MM.1S (cell line): ENCODE data around the gene SYT1.

Experiments used
- EZH2 ChIP-seq: fragments of 300-600 bp; sonication (generic); optimal IDR thresholded peaks from 2 replicates; pipeline ENCODE3; 2017; ENCODE audit warnings: low read depth, mild to moderate bottlenecking, antibody characterized with exemption, low read length, mixed read lengths
- EZH2phosphoT487 ChIP-seq: fragments of 300-600 bp; sonication (generic); IDR thresholded peaks from 2 replicates; pipeline ENCODE4 v1.6.1; 2018; ENCODE audit warnings: antibody characterized with exemption, low read length
- TF ChIP-seq, protein P1 (sequence below): fragments of 300-600 bp; sonication (generic); IDR thresholded peaks from 2 replicates; pipeline ENCODE4 v1.5.1; 2016; ENCODE audit warnings: antibody characterized with exemption, low read length, mixed read lengths

DNA sequence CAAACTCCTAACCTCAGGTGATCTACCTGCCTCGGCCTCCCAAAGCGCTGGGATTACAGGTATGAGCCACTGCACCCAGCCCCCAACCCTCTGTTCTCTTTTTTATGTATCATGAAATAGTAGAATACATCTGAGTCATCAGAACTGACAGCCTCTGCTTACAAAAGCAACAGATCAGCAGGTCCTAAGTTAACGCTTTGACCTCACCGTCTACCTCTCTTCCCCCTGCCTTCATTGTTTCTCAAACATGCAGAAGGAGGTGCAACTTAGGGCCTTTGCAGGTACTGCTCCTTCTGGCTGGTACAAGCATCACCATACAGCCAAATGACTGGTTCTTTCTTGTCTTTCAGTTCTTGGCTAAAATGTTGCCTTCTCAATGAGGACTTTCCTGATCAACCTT, 577.0 kb downstream of the SYT1 start:
- TF ChIP-seq, protein P1, sequence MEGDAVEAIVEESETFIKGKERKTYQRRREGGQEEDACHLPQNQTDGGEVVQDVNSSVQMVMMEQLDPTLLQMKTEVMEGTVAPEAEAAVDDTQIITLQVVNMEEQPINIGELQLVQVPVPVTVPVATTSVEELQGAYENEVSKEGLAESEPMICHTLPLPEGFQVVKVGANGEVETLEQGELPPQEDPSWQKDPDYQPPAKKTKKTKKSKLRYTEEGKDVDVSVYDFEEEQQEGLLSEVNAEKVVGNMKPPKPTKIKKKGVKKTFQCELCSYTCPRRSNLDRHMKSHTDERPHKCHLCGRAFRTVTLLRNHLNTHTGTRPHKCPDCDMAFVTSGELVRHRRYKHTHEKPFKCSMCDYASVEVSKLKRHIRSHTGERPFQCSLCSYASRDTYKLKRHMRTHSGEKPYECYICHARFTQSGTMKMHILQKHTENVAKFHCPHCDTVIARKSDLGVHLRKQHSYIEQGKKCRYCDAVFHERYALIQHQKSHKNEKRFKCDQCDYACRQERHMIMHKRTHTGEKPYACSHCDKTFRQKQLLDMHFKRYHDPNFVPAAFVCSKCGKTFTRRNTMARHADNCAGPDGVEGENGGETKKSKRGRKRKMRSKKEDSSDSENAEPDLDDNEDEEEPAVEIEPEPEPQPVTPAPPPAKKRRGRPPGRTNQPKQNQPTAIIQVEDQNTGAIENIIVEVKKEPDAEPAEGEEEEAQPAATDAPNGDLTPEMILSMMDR = no peak
- TF ChIP-seq EZH2phosphoT487 (no peak), EZH2 (no peak)
